IPS-NIHi7 (cell line): ENCODE data around the gene CNN2.

Source experiments
- DNase-seq: peaks from one replicate; pipeline ENCODE4 v3.0.0; 2012; ENCODE audit warnings: mixed read lengths; ENCODE audit errors: extremely low spot score

CNN2 gene

GRCh38 chr19:1081301-1082164 is 55.1 kb downstream of the CNN2 start:
- DNase-seq, result no peak

GRCh38 chr19:1082165-1082927 is 55.9 kb downstream of the CNN2 start:
- peak; percentile 95 for DNase-seq

- no peak for DNase-seq
These were observed 56.8 kb downstream of the CNN2 start for GRCh38 chr19:1082928-1083816.

GRCh38 chr19:1084024-1084868 is 57.8 kb downstream of the CNN2 start:
- DNase-seq, result no peak

- DNase-seq, result no peak
These were observed 58.7 kb downstream of the CNN2 start for GRCh38 chr19:1085053-1085658.

- no peak for DNase-seq
These were observed 59.5 kb downstream of the CNN2 start for GRCh38 chr19:1085676-1086442.

GRCh38 chr19:1086613-1087012 is 60.2 kb downstream of the CNN2 start:
- DNase-seq, result no peak

GRCh38 chr19:1087813-1088415 is 61.5 kb downstream of the CNN2 start:
- no peak for DNase-seq

GRCh38 chr19:1088416-1089010 is 62.1 kb downstream of the CNN2 start:
- DNase-seq, result no peak
